Thyroid gland (tissue), 4 donors: ENCODE data around the gene CCBE1. TPM values are rescaled to one million over a fixed set of nuclear protein-coding genes. Genes with fewer than 3 reads are reported as not detected.

Experiments used
- DNase-seq, 2 donors: peaks; one replicate each; pipeline ENCODE4 v3.0.0-alpha.2; 2019
- H3K27ac ChIP-seq, 3 donors: fragments of 200-600 bp; sonication (generic); 1 replicate in 2 of 3; 2 replicates in 1 of 3; pipeline ENCODE4 v1.5.1; 2016 to 2019; ENCODE audit warnings: mild to moderate bottlenecking in 1 of 3, moderate library complexity in 1 of 3
- H3K27me3 ChIP-seq: fragments of 200-600 bp; sonication (generic); one replicate; pipeline ENCODE4 v1.5.1; 2019
- H3K36me3 ChIP-seq, 2 donors: fragments of 200-600 bp; sonication (generic); one replicate each; pipeline ENCODE4 v1.5.1; 2016 to 2019
- H3K4me1 ChIP-seq, 2 donors: fragments of 200-600 bp; sonication (generic); one replicate each; pipeline ENCODE4 v1.5.1; 2017 to 2019
- H3K4me3 ChIP-seq, 3 donors: fragments of 200-600 bp; sonication (generic); replicated peaks in 1 of 3; 1 replicate in 2 of 3; 2 replicates in 1 of 3; pipeline ENCODE4 v1.5.1; 2016; ENCODE audit warnings: mild to moderate bottlenecking in 1 of 3
- H3K9me3 ChIP-seq: fragments of 200-600 bp; sonication (generic); one replicate; pipeline ENCODE4 v1.5.1; 2017
- CTCF ChIP-seq, 6 experiments: fragments of 200-600 bp in 3 of 6; fragments of 450-650 bp in 3 of 6; sonication (generic) in 3 of 6; IDR thresholded peaks; one replicate each; pipeline ENCODE4 v1.5.1; 2016 to 2019; ENCODE audit warnings: antibody characterized with exemption in 6 of 6, mild to moderate bottlenecking in 2 of 6, inconsistent platforms in 1 of 6, moderate library complexity in 1 of 6
- POLR2A ChIP-seq, 2 donors: fragments of 450-650 bp; IDR thresholded peaks; one replicate each; pipeline ENCODE4 v1.6.1; 2017; ENCODE audit warnings: antibody characterized with exemption in 2 of 2, mild to moderate bottlenecking in 2 of 2, moderate library complexity in 1 of 2
- WGBS, 2 donors: methylation state at CpG; one replicate each; pipeline ENCODE4 v1.1.5; 2017; 5-methylcytosine and 5-hydroxymethylcytosine counted together
- intact Hi-C: fragments of 100-400 bp; cut with DNase I; formaldehyde crosslinking; loops from one replicate; pipeline ENCODE4 v1.15.1; 2023
- total RNA-seq, 4 donors: library from RNA; depleted of rRNA; stranded (reverse); fragments of >200 nt; gene quantifications; one replicate each; pipeline ENCODE4 v1.2.3, GENCODE V29; 2016

Gene CCBE1
- total RNA-seq, 4 donors from 2014 or later = 0.34 to 9.0 (median 1.1) TPM

GRCh38 chr18:59501920-59502273 is 195.3 kb downstream of the CCBE1 start:
- 58 to 73% methylated on average over 6 of the region's 6 CpGs for WGBS, 2 donors
- Histone ChIP-seq H3K36me3 (no peaks in the 10 kb centered on the region), H3K4me1 (peaks cover 9 to 10% of the 10 kb centered on the region in 2 donors), H3K27me3 (no peaks in the 10 kb centered on the region), H3K27ac (peak overlapping the region in 1 of 3 donors; percentile 24), H3K4me3 (no peak overlapping the region), H3K9me3 (no peaks in the 10 kb centered on the region)
- intact Hi-C loops = no loop called here
- no peak for TF ChIP-seq POLR2A (IDR thresholded peaks at IDR 0.05)
- TF ChIP-seq CTCF (IDR thresholded peaks at IDR 0.05) = no peak
- DNase-seq = no peak

DNA sequence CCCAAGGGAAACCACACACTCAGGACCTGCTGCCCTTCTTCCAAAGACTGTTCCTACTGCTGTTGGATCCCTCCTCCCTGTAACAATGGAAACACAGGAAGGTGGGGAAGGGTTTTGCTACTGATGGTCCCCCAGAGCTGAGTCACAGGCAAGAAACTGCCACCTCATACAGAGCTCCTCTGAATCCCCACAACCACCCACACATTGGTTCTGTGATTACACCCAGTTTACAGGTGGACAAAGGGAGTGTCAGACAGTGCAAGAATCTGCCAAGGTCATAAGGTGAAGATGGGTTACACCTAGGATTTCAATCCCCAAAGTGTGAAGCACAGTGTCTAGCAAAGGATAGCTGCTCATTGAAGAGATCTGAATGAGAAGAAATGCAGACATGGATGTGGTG is 196.5 kb downstream of the CCBE1 start:
- H3K36me3 ChIP-seq = no peaks in the 10 kb centered on the region
- H3K27ac ChIP-seq = no peak overlapping the region
- no peaks in the 10 kb centered on the region for H3K9me3 ChIP-seq
- no peaks in the 10 kb centered on the region for H3K27me3 ChIP-seq
- no peak for DNase-seq
- H3K4me3 ChIP-seq = no peak overlapping the region
- intact Hi-C loops = no loop called here
- no peak for TF ChIP-seq POLR2A (IDR thresholded peaks at IDR 0.05)
- no peak for TF ChIP-seq CTCF (IDR thresholded peaks at IDR 0.05)
- H3K4me1 ChIP-seq = peaks cover 9 to 10% of the 10 kb centered on the region in 2 donors

- Histone ChIP-seq H3K27me3 (no peaks in the 10 kb centered on the region), H3K4me1 (peaks cover 9 to 10% of the 10 kb centered on the region in 2 donors), H3K4me3 (no peak overlapping the region), H3K9me3 (no peaks in the 10 kb centered on the region), H3K27ac (no peak overlapping the region), H3K36me3 (no peaks in the 10 kb centered on the region)
- intact Hi-C loops = no loop called here
- WGBS, 2 donors = 85 to 86% methylated on average over 4 of the region's 4 CpGs
- TF ChIP-seq CTCF (IDR thresholded peaks at IDR 0.05) (no peak), POLR2A (IDR thresholded peaks at IDR 0.05) (no peak)
- no peak for DNase-seq
Observed at GRCh38 chr18:59498506-59499086, 198.6 kb downstream of the CCBE1 start.

GRCh38 chr18:59492756-59493421 is 204.3 kb downstream of the CCBE1 start:
- TF ChIP-seq POLR2A (IDR thresholded peaks at IDR 0.05) = no peak
- TF ChIP-seq CTCF (IDR thresholded peaks at IDR 0.05) = no peak
- H3K36me3 ChIP-seq = no peaks in the 10 kb centered on the region
- H3K4me1 ChIP-seq = no peaks in the 10 kb centered on the region
- intact Hi-C loops = no loop called here
- no peaks in the 10 kb centered on the region for H3K27me3 ChIP-seq
- H3K9me3 ChIP-seq = no peaks in the 10 kb centered on the region
- 87 to 91% methylated on average over 4 of the region's 4 CpGs for WGBS, 2 donors
- H3K27ac ChIP-seq = no peak overlapping the region
- H3K4me3 ChIP-seq = no peak overlapping the region
- no peak for DNase-seq

DNA sequence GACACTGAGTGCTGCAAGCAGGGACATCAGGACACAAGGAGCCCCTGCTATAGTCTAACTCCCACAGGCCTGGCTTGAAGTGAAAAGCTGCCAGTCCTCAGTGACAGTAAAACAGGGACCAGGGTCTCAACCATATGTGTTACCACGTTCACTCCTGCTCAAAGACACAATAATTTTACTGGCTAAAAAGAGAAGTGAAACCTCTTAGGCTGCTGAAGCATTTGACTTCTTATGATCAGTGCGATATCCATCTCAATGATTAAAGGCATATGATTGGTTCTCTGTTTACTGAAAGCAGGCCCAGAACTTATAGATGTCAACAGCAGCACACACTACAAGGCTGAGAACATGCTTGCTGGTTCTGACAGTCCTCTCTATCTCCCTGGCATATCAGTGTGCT is 208.3 kb downstream of the CCBE1 start:
- no peak overlapping the region for H3K27ac ChIP-seq
- DNase-seq = no peak
- H3K36me3 ChIP-seq = no peaks in the 10 kb centered on the region
- H3K4me1 ChIP-seq = no peaks in the 10 kb centered on the region
- H3K9me3 ChIP-seq = no peaks in the 10 kb centered on the region
- no peaks in the 10 kb centered on the region for H3K27me3 ChIP-seq
- no peak for TF ChIP-seq POLR2A (IDR thresholded peaks at IDR 0.05)
- TF ChIP-seq CTCF (IDR thresholded peaks at IDR 0.05) = no peak
- 85 to 89% methylated on average over 2 of the region's 2 CpGs for WGBS, 2 donors
- intact Hi-C loops = no loop called here
- H3K4me3 ChIP-seq = no peak overlapping the region
